RWPE1 (cell line): ENCODE measurements around the gene PRKAR2B.

Source experiments
- CTCF ChIA-PET: fragments of 350-600 bp; sonication (Branson Sonifier 250); formaldehyde crosslinking; extraction: SDS; loops from one replicate; lab custom pipeline; 2021; lab: Yijun Ruan, JAX
- POLR2A ChIA-PET: fragments of 400-600 bp; formaldehyde crosslinking; extraction: SDS; loops from one replicate; lab custom pipeline; 2020; ENCODE audit warnings: antibody characterized with exemption; ENCODE audit not compliant: low non-redundant PET; lab: Yijun Ruan, JAX
- DNase-seq: peaks from one replicate; pipeline ENCODE4 v3.0.0; 2012; ENCODE audit warnings: low spot score
- H3K27ac ChIP-seq: fragments of 450-650 bp; 2 replicates; pipeline ENCODE4 v1.5.1; 2017
- TF ChIP-seq, protein P1 (sequence below): fragments of 450-650 bp; conservative IDR thresholded peaks from 2 replicates; pipeline ENCODE4 v1.5.1; 2017; ENCODE audit warnings: low read depth, mild to moderate bottlenecking

The PRKAR2B gene

GRCh38 chr7:107002529-107002998 lies 41.9 kb upstream of the PRKAR2B start:
- TF ChIP-seq, protein P1, sequence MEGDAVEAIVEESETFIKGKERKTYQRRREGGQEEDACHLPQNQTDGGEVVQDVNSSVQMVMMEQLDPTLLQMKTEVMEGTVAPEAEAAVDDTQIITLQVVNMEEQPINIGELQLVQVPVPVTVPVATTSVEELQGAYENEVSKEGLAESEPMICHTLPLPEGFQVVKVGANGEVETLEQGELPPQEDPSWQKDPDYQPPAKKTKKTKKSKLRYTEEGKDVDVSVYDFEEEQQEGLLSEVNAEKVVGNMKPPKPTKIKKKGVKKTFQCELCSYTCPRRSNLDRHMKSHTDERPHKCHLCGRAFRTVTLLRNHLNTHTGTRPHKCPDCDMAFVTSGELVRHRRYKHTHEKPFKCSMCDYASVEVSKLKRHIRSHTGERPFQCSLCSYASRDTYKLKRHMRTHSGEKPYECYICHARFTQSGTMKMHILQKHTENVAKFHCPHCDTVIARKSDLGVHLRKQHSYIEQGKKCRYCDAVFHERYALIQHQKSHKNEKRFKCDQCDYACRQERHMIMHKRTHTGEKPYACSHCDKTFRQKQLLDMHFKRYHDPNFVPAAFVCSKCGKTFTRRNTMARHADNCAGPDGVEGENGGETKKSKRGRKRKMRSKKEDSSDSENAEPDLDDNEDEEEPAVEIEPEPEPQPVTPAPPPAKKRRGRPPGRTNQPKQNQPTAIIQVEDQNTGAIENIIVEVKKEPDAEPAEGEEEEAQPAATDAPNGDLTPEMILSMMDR: no peak
- ChIA-PET POLR2A (no interaction called here), CTCF (no interaction called here)

DNA sequence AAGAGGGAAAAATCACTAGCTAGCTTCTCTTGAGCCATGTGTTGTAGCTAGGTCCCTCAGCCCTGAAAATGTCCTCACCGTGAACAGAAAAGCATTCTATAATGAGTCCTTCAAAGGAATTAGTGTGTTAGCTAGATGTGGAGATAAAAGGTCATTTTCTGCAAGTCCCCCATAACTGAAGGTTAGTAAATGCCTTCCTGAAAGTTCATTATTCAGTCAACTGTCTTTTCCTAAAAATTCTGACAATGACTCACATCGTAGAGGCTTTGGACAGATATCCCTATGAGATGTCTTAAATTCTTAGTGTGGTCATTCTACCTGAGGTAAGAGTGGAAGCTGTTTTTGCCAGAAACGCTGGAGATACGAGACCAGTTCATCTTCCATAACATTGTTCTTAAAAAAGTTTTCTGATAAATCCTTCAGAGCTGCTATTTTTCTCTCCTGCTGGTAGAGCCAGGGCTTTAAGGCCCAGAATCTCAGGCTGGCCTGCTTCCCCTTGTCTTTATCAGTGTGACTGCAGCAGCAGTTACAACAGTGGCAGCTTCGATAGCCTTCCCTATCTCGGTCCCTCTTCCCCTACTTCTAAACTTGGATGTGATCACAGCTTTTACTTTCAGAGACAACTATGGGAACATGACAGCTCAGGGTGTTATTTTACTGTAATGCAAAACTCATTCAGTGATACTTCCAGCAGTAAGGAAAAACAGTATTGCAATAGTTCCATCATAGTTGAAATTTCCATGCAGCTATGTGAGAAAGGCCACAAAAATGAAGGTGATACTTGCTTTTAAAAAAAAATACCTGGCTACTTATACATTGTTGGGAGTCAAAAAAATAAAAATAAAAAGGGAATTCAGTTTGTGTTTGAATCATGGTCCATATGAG lies 37.3 kb upstream of the PRKAR2B start:
- ChIA-PET POLR2A (no interaction called here), CTCF (interaction anchor here (0.5 to 1.2 kb wide), 5 partner anchors 13 to 649 kb away, joined by 3 read pairs; no protein-coding TSS in a partner anchor)
- no peak overlapping the region for H3K27ac ChIP-seq
- TF ChIP-seq, protein P1: no peak
- no peak for DNase-seq

More at GRCh38 chr7:107002529-107002998, 41.9 kb upstream of the PRKAR2B start:
- DNase-seq: no peak
- no peak overlapping the region for H3K27ac ChIP-seq

DNA sequence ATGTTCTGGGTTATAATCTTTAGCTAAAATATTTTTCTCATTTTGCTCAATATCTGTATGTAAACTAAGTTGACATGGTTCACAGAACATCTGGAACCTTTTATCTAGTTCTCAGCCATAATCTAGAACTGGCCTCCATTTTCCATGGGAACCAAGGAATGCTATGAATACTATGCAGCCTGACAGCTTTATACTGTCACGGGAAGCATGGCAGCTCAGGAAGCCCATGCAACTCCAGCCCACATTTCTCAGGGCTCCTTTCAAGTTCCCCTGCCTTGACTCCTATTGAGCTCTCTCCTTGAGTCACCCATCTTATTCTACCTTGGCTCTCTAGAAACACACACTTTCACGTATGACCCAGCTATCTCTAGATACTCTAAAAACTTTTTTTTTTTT lies 36.6 kb upstream of the PRKAR2B start:
- ChIA-PET POLR2A (no interaction called here), CTCF (interaction anchor here (0.6 to 1.0 kb wide), 2 partner anchors 13 to 78 kb away, joined by 3 read pairs; no protein-coding TSS in a partner anchor)
- no peak for DNase-seq
- no peak overlapping the region for H3K27ac ChIP-seq
- TF ChIP-seq, protein P1: no peak

GRCh38 chr7:107009846-107010203 lies 34.7 kb upstream of the PRKAR2B start:
- H3K27ac ChIP-seq: no peak overlapping the region
- TF ChIP-seq, protein P1: no peak
- CTCF ChIA-PET: no interaction called here
- POLR2A ChIA-PET: no interaction called here
- no peak for DNase-seq

DNA sequence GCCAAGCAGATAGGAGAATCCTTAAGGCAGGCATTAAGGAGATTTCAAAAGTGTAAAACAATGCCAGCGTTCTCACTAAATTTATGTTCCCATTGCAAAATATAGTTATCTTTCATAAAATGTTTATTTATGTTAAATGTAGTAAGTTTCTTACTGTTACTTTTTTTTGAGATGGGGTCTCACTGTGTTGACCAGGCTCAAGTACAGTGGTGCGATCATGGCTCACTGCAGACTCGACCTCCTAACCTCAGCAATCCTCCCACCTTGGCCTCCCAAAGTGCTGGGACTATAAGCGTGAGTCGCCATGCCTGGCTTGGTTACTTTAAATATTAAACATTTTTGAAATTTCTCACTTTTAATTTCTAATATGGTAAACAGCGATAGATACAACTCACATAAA lies 31.8 kb upstream of the PRKAR2B start:
- DNase-seq: no peak
- ChIA-PET POLR2A (no interaction called here), CTCF (no interaction called here)
- TF ChIP-seq, protein P1: no peak
- no peak overlapping the region for H3K27ac ChIP-seq

GRCh38 chr7:107014387-107015023 lies 30.0 kb upstream of the PRKAR2B start:
- TF ChIP-seq, protein P1: no peak
- H3K27ac ChIP-seq: no peak overlapping the region
- CTCF ChIA-PET: interaction anchor here (0.5 to 0.6 kb wide), 2 partner anchors 13 to 140 kb away, joined by 3 read pairs; no protein-coding TSS in a partner anchor
- POLR2A ChIA-PET: no interaction called here
- no peak for DNase-seq
